ENCODE data around the gene LIG4. TPM values are rescaled to one million over a fixed set of nuclear protein-coding genes. Genes with fewer than 3 reads are reported as not detected.

LIG4 gene
- 10.5 and 14.5 TPM in 2 replicates for total RNA-seq

GRCh38 chr13:108215436-108215835 is at the start of gene LIG4:
LIG4 (minus strand) TSS chr13:108215536; CDS start chr13:108211268, 4,268 bp downstream.

GRCh38 chr13:108218044-108218974 is 3.0 kb upstream of the LIG4 start, which contains the start of gene ABHD13:
ABHD13 (plus strand) TSS chr13:108218392; CDS start chr13:108229219, 10,827 bp downstream.

Other genes with a start within 250 kb of the LIG4 start
- gene ABHD13, start 2.9 kb upstream of the LIG4 start, total RNA-seq, result 5.9 and 11.7 TPM in 2 replicates
- gene TNFSF13B, start 54.2 kb upstream of the LIG4 start, total RNA-seq, result 0.86 and 8.1 TPM in 2 replicates

Measured in placental pericyte (primary cell).